ENCODE measurements around the gene ENPP6.
"Not testable (repeated sequence)": the region's sequence is repeated elsewhere in the genome, so short reads cannot be mapped to it uniquely, and the experiment has no call there.

ENPP6 gene

DNA sequence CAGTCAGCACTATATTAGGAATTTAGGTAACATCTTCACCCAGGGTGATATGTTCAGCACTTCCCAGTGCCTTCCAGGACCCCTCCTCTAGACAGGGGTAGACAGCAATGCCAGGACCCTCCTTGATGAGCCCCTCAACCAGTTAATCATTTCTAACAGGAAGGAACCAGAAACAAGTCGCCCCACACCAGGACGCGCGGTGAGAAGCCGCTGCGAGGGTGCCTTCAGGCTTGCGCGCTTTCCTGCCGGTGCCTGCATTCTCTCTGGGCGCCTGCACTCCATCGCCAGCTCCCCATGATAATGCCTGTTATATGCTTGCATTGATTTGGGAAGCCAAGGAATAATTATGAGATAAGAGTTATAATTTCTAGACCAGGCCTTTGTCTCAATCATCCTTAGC is 116.0 kb downstream of the ENPP6 start:
- no peak for DNase-seq

GRCh38 chr4:184100297-184100885 is 117.3 kb downstream of the ENPP6 start:
- DNase-seq: peak in 1 of 2 experiments; percentile 58

GRCh38 chr4:184099535-184099966 is 118.1 kb downstream of the ENPP6 start:
- DNase-seq: no peak

- no peak for DNase-seq
These were observed 118.7 kb downstream of the ENPP6 start for GRCh38 chr4:184099000-184099399.

- no peak for DNase-seq
These were observed 119.9 kb downstream of the ENPP6 start for GRCh38 chr4:184097815-184098214.

- no peak for DNase-seq
These were observed 120.5 kb downstream of the ENPP6 start for GRCh38 chr4:184097241-184097605.

GRCh38 chr4:184096561-184097240 is 121.0 kb downstream of the ENPP6 start:
- DNase-seq: no peak

- DNase-seq: no peak
These were observed 123.0 kb downstream of the ENPP6 start for GRCh38 chr4:184094532-184095159.

- no peak for DNase-seq
These were observed 125.7 kb downstream of the ENPP6 start for GRCh38 chr4:184091986-184092385.

GRCh38 chr4:184090571-184090970 is 127.1 kb downstream of the ENPP6 start:
- DNase-seq: no peak

GRCh38 chr4:184080674-184081073 is 137.0 kb downstream of the ENPP6 start:
- DNase-seq: no peak

GRCh38 chr4:184074677-184075388 is 142.8 kb downstream of the ENPP6 start:
- no peak for DNase-seq

DNA sequence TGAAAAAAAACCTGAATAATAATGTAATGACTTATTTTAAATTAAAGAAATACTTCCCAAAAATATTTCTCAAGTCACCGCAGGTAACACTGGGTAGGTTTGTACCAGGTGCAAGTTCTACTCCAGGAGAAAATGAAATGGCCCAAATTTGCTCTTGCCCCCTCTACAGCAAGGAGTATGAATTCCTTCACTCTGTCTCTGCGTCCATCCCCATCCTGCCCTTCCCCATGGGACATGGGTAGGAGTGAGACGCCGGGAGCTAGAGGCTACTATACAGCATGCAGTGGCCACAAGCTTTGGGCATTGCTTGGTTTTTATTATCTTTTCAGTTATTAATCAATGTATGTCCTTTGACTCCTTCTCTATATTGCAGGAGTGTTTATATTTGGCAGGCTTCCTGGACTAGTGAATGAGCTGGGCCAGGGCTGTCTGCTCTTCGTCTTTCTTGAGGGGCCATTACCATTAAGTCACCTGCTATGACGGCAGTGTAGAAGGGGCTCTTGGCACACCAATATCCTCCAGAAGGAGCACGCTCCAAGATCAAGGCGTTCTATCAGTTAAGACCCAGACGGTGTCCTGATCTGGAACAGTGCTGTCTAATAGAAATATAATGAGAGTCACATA is 149.6 kb downstream of the ENPP6 start:
- DNase-seq: no peak

GRCh38 chr4:184066584-184067300 is 150.9 kb downstream of the ENPP6 start:
- DNase-seq: no peak

DNA sequence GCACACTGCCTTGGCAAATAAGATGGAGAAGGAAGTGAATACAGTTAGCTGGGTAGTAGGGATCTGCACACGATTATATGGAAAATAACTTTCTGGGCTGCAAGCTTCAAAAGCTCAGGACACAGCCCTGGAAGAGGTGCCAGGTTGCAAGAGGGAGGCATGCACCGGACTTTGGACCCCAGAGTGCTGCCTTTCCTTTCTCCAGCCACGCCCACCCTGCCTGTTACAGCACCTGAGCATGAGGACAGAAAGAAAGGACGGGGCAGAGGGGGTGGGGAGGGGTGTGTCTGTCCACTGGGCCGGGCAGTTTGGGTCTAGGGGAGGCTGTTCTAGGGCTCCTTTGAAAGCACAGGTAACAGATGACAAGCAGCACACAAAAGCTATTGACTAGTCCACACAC is 152.8 kb downstream of the ENPP6 start:
- DNase-seq: peak in 1 of 2 experiments; percentile 33

DNA sequence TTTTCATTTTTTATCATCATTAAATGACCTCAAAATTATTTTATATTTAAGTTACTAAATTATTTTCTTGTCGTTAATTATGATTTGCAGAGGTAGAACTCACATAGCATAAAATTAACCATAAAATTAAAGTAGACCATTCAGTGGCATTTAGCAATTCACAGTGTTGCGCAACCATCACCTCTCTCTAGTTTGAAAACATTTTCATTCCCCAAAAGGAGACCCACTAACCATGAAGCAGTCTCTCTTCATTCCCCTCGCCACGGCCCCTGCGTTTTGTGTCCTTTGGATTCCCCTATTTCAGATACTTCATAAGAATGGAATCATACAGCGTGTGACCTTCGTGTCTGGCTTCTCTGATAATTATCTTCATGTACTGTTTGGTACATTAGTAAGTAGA is 154.9 kb downstream of the ENPP6 start:
- no peak for DNase-seq

- DNase-seq: no peak
These were observed 156.1 kb downstream of the ENPP6 start for GRCh38 chr4:184061582-184061981.

GRCh38 chr4:184059099-184059498 is 158.6 kb downstream of the ENPP6 start:
- no peak for DNase-seq

DNA sequence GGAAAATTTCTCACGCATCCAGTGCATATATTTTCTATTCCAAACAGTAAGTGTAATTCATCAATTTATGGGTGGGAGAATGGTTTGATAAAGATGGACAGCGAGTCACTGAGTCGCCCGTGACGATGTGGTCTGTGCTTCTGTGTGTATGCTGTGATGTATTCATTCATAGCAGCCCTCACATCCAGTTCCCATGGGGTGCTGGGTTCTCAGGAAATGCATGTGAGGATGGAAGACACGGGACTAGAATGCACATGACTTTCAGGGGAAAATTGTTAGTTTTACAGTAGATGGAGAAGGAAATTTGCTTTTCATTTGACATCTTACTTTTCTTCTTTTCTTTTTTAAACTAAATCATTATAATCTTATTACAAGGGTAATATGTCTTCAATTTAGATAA is 159.6 kb downstream of the ENPP6 start:
- DNase-seq: no peak

DNA sequence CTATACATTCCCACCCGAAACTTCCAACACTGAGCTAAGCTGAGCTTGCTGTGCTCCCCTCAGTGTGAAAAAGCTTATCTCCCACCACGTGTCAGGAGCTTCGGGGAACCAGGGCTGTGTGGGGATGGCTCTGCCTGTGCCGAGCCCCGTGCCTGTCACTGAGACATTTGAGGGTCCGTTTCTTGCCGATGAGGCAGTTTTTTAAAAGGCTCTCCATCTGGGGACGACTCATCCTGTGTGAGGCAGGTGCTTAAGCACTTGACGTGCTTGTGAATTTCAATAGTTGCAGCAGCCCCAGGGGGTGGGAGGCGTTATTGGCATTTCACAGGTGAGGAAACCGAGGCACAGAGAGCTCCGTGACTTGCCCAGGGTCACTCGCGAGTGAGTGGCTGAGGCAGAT is 160.8 kb downstream of the ENPP6 start:
- DNase-seq: no peak

DNA sequence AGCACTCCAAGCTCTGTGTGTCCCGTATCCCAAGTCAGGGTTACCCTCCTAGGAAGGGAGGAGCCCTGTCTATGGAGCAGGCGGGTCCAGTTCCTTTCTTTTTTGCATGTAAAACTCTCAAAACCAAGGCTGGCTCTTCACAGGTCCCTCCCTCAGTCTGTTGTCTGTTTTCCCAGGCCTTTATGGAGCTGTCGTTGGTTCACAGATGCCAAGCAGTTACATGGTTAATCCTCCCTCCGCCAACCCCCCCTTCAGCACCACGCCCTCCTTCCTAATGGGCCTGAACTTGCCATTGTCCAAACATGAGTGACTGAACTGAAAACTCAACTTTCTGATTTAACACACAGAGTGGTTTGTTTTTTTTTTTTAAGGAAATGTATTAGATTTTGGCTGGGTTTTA is 164.2 kb downstream of the ENPP6 start:
- no peak for DNase-seq

- DNase-seq: no peak
These were observed 165.1 kb downstream of the ENPP6 start for GRCh38 chr4:184052616-184053015.

- DNase-seq: not testable (repeated sequence)
These were observed 166.4 kb downstream of the ENPP6 start for GRCh38 chr4:184051262-184051661.

Data from NCI-H526 (cell line).